Stomach (tissue), 9 donors: ENCODE measurements around the gene AP2A1. TPM values are rescaled to one million over a fixed set of nuclear protein-coding genes. Genes with fewer than 3 reads are reported as not detected.

Experiments
- DNase-seq, 2 donors: peaks; one replicate each; pipeline versions ENCODE4 v3.0.0 to v3.0.0-alpha.2; 2013 to 2019
- H3K27ac ChIP-seq, 5 donors: fragments of 200-600 bp in 4 of 5; sonication (generic) in 4 of 5; one replicate each; pipeline ENCODE4 v1.5.1; 2013 to 2019; ENCODE audit warnings: mild to moderate bottlenecking in 1 of 5, moderate library complexity in 1 of 5
- H3K27me3 ChIP-seq, 3 donors: fragments of 200-600 bp; sonication (generic); one replicate each; pipeline ENCODE4 v1.5.1; 2017 to 2019; ENCODE audit warnings: mixed run types in 1 of 3
- H3K36me3 ChIP-seq, 4 donors: fragments of 200-600 bp; sonication (generic); 1 replicate in 3 of 4; 2 replicates in 1 of 4; pipeline ENCODE4 v1.5.1; 2016 to 2019
- H3K4me1 ChIP-seq, 4 donors: fragments of 200-600 bp; sonication (generic); one replicate each; pipeline ENCODE4 v1.5.1; 2016 to 2019
- H3K4me3 ChIP-seq, 4 donors: fragments of 200-600 bp; sonication (generic) in 3 of 4; one replicate each; pipeline ENCODE4 v1.5.1; 2016 to 2019; ENCODE audit warnings: mild to moderate bottlenecking in 1 of 4
- H3K9me3 ChIP-seq, 4 donors: fragments of 200-600 bp; sonication (generic); one replicate each; pipeline ENCODE4 v1.5.1; 2016 to 2019
- CTCF ChIP-seq, 7 experiments: fragments of 450-650 bp in 4 of 7; fragments of 200-600 bp in 3 of 7; sonication (generic) in 3 of 7; IDR thresholded peaks; one replicate each; pipeline ENCODE4 v1.5.1; 2016 to 2019; ENCODE audit warnings: antibody characterized with exemption in 7 of 7, control low read depth in 2 of 7, mild to moderate bottlenecking in 1 of 7
- EP300 ChIP-seq: sonication (generic); formaldehyde crosslinking; IDR thresholded peaks from one replicate; pipeline ENCODE4 v1.6.1; 2017; ENCODE audit warnings: antibody characterized with exemption
- POLR2A ChIP-seq, 4 donors: fragments of 450-650 bp; IDR thresholded peaks; one replicate each; pipeline ENCODE4 v1.6.1; 2016; ENCODE audit warnings: antibody characterized with exemption in 4 of 4, control low read depth in 2 of 4, mild to moderate bottlenecking in 1 of 4, moderate library complexity in 1 of 4
- POLR2AphosphoS5 ChIP-seq, 3 donors: sonication (generic); formaldehyde crosslinking; IDR thresholded peaks; one replicate each; pipeline ENCODE4 v1.6.1; 2016; ENCODE audit warnings: antibody characterized with exemption in 3 of 3
- WGBS, 5 donors: extraction: QIAGEN DNeasy Blood & Tissue Kit in 3 of 5; methylation state at CpG; one replicate each; pipeline versions ENCODE4 v1.1.5 to v1.1.7; 2013 to 2018; 5-methylcytosine and 5-hydroxymethylcytosine counted together
- intact Hi-C: fragments of 100-400 bp; cut with DNase I; formaldehyde crosslinking; loops from one replicate; pipeline ENCODE4 v1.15.1; 2023; ENCODE audit warnings: low total_unique reads
- polyA plus RNA-seq, 3 donors: library from polyadenylated mRNA; stranded (reverse); fragments of 200-250 nt; gene quantifications; one replicate each; pipeline ENCODE4 v1.2.3, GENCODE V29; 2013
- total RNA-seq, 5 donors: library from RNA; depleted of rRNA; stranded (reverse); fragments of >200 nt; gene quantifications; one replicate each; pipeline versions ENCODE4 v1.1.0 to v1.2.3, GENCODE V29; 2014 to 2016
- donor health status: healthy with polysubstance abuse.
- donor health status: Bipolar disorder and iron deficiency.
- donor health status: healthy.

AP2A1 gene
- total and polyA plus RNA-seq, 8 donors, result 19.8 to 177 (median 29.2) TPM

GRCh38 chr19:49823472-49823871 is 56.7 kb downstream of the AP2A1 start:
- Histone ChIP-seq H3K36me3 (peaks cover 20 to 66% (median 54%) of the 10 kb centered on the region in 4 donors), H3K4me1 (peaks cover 22 to 54% (median 34%) of the 10 kb centered on the region in 4 donors), H3K4me3 (no peak overlapping the region), H3K27ac (no peak overlapping the region), H3K27me3 (no peaks in the 10 kb centered on the region), H3K9me3 (no peaks in the 10 kb centered on the region)
- intact Hi-C loops, result no loop called here
- TF ChIP-seq POLR2AphosphoS5 (IDR thresholded peaks at IDR 0.05) (no peak), CTCF (IDR thresholded peaks at IDR 0.05) (no peak), EP300 (no peak), POLR2A (IDR thresholded peaks at IDR 0.05) (no peak)
- WGBS, 5 donors, result 87 to 93% (median 93%) methylated on average over 12 of the region's 12 CpGs
- peak in 1 of 2 donors; percentile 32 for DNase-seq

- DNase-seq, result no peak
- H3K27me3 ChIP-seq, result no peaks in the 10 kb centered on the region
- H3K9me3 ChIP-seq, result no peaks in the 10 kb centered on the region
- peaks cover 11 to 42% (median 23%) of the 10 kb centered on the region in 4 donors for H3K4me1 ChIP-seq
- peaks cover 31 to 78% (median 66%) of the 10 kb centered on the region in 4 donors for H3K36me3 ChIP-seq
- intact Hi-C loops, result no loop called here
- WGBS, 5 donors, result 70 to 88% (median 81%) methylated on average over 6 of the region's 6 CpGs
- H3K27ac ChIP-seq, result no peak overlapping the region
- no peak overlapping the region for H3K4me3 ChIP-seq
- TF ChIP-seq EP300 (no peak), POLR2AphosphoS5 (IDR thresholded peaks at IDR 0.05) (no peak), CTCF (IDR thresholded peaks at IDR 0.05) (no peak), POLR2A (IDR thresholded peaks at IDR 0.05) (no peak)
These were observed 57.9 kb downstream of the AP2A1 start for GRCh38 chr19:49824662-49825061.

- H3K4me3 ChIP-seq, result no peak overlapping the region
- intact Hi-C loops, result no loop called here
- no peaks in the 10 kb centered on the region for H3K27me3 ChIP-seq
- H3K9me3 ChIP-seq, result no peaks in the 10 kb centered on the region
- TF ChIP-seq CTCF (IDR thresholded peaks at IDR 0.05) (no peak), POLR2A (IDR thresholded peaks at IDR 0.05) (no peak), POLR2AphosphoS5 (IDR thresholded peaks at IDR 0.05) (no peak)
- no peak overlapping the region for H3K27ac ChIP-seq
- H3K36me3 ChIP-seq, result peaks cover 55 to 88% (median 77%) of the 10 kb centered on the region in 4 donors
- no peak for DNase-seq
- 86 to 94% (median 88%) methylated on average over 8 to 14 of the region's 14 CpGs for WGBS, 5 donors
- peaks cover 0 to 24% (median 8%) of the 10 kb centered on the region in 4 donors for H3K4me1 ChIP-seq
These were observed 60.2 kb downstream of the AP2A1 start for GRCh38 chr19:49827034-49827433.

- H3K4me3 ChIP-seq, result no peak overlapping the region
- peaks cover 64 to 90% (median 82%) of the 10 kb centered on the region in 4 donors for H3K36me3 ChIP-seq
- H3K27ac ChIP-seq, result no peak overlapping the region
- peaks cover 0 to 24% (median 12%) of the 10 kb centered on the region in 4 donors for H3K4me1 ChIP-seq
- intact Hi-C loops, result no loop called here
- no peak for DNase-seq
- H3K9me3 ChIP-seq, result no peaks in the 10 kb centered on the region
- TF ChIP-seq POLR2AphosphoS5 (IDR thresholded peaks at IDR 0.05), result no peak
- TF ChIP-seq POLR2A (IDR thresholded peaks at IDR 0.05), result no peak
- TF ChIP-seq CTCF (IDR thresholded peaks at IDR 0.05), result no peak
- TF ChIP-seq EP300, result no peak
- 84 to 94% (median 91%) methylated on average over 6 to 8 of the region's 8 CpGs for WGBS, 5 donors
- no peaks in the 10 kb centered on the region for H3K27me3 ChIP-seq
These were observed 62.4 kb downstream of the AP2A1 start for GRCh38 chr19:49829200-49829599.
